Measurements from ENCODE around the gene TNFSF12.
A peak's percentile ranks its signal among the peaks of the same experiment; 100 is the strongest.
"Not testable (repeated sequence)": the region's sequence is repeated elsewhere in the genome, so short reads cannot be mapped to it uniquely, and the experiment has no call there.

Gene TNFSF12

DNA sequence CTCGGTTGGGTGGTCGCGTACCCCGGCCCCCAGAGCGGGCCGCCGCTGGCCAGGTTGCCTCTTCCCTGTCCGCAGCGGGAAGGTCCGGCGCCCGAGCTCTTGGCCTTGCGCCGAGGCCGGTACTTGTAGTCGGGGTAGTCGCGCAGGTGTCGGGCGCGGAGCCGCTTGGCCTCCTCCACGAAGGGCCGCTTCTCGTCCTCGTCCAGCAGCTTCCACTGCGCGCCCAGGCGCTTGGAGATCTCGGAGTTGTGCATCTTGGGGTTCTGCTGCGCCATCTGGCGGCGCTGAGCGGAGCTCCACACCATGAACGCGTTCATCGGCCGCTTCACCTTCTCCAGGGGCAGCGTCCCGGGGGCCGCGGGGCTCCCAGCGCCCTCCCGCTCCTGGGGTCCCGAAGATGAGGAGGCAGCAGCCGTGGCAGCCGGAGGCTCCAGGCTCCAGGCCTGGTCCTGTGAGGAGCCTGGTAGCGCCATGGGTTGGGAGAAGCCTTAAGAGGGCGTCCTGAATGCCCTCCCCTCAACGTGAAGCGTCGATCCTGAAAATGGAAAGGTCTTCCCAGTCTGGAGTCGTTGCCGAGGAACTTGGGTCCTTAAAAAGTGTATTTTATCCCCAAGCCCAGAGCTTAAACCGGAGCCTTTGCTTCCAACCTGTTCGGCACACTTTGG lies 40.5 kb downstream of the TNFSF12 start:
- DNase-seq = no peak

DNA sequence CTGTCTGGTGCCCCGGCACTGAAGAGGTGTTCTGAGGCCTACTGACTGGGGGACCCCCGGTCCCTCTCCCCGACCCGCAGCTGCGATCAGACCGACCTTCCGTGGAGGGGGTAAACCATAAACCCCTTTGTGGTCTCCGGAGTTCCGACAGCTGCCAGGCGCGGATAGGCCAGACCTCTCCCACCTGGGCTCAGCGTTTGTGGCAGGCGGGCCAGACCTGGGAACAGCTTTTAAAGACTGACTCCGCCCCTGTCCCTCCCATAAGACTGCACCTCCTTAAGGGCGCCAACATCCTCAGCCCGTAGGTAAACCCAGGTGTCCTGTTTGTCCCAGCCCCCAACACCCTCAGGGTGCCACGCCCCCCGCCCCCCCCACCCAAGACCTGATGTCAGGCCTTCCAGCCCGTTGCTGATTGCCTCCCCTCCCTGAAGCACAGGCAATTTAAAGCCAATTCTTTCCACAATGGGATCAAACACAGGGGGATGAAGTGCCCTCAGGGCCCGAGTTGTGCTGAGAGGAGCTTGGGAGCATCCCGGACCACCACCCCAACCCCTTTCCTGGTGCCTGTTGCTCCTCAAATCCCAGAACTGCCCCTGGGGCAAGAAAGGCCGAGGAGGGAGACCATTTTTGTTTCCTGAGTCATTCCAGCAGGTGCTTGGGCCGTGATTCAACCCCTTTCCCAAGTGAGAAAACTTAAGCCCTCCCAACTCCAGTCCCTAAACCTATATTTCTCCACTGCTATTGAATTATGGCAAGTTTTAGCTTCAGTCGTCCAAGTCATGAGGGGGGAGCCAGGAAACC lies 41.2 kb downstream of the TNFSF12 start, which contains the start of gene SOX15:
Gene SOX15, minus strand, starts transcription at position 204 of the 801 bp plus-strand sequence. CDS start 418 bp downstream, outside the sequence.
- peak in 1 of 2 experiments; percentile 30 for DNase-seq

DNA sequence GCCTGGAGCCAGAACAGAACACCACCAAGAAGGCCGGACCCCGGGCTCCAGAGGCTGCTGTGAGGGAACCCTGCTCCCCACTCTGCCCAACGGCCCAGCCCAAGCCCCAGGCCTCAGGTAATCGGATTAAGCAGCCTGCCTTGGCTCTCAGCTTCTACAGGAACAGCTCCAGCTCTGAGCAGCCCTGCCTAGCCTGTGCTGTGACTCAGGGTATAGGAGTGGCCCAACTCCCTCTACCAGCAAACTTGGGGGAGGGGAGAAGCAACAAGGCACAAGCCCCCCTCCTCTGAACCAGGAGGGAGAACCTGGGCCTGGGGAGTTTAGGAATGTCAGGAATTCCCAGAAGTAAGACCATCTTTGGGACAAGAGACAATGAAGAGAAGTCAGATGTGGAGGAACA lies 41.9 kb downstream of the TNFSF12 start:
- DNase-seq = no peak

DNA sequence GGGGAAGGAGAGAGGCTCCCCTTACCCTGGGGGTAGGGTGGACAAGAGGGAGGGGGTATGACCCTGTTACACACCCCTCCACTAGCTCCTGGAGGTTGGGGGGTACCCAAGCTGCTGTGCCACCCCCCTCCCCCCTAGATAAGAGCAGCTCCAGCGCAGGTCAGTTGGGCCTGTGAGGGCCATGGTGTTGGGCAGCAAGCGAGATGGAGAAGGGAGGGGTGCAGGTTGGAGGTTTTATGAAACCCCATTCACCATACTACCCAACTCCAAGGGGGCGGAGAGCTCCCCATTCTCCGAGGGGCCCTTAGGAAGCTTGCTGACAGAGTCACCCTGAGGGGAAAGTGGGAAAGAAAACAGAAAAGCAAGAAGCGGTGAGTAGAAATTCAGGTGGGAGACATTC lies 42.7 kb downstream of the TNFSF12 start:
- no peak for DNase-seq

DNA sequence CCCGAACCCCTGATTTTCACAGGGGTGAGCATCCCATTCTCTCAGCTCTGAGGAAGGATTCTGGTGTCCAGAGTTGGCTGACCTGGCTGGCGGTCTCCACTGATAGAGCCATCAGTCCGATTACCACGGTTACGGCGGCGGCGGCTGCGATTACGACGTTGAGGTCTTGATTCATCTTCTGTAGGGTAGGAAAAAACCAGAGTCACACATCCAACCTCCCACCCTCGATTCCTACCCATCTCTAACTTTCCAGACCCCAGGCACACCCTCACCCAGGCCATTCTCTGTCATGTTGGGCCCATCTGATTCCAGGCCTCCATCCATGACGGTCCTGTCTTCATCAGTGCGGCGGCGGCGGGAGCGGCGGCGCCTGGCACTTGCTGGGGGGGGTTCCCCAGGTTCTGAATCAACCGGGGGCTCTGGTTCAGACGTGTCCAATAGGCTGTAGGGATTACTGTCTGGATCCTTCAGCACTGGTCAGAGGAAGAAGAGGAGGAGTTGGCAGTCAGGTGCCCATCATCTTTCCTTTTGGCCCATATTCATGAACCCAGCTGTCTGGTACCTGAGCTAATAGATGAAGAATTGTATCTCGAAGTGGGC lies 43.7 kb downstream of the TNFSF12 start:
- no peak for DNase-seq

DNA sequence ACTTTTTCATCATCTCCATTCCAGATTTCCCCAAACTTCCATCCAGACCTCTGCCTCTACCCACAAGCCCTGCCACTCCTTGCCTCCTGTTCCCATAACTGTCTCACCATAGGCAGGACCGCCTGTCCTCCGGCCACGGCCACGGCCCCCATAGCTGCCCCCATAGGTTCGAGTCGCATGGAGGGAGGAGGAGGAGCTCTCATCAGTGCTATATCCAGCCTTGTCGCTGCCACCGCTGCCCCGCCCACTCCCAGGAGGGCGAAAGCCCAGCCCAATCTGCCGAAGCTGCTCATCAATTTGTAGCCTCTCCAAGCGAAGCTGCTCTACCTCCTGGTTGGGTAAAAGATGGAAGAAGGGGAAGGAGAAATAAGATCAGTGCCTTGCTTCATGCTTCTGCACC lies 44.4 kb downstream of the TNFSF12 start:
- DNase-seq = no peak

DNA sequence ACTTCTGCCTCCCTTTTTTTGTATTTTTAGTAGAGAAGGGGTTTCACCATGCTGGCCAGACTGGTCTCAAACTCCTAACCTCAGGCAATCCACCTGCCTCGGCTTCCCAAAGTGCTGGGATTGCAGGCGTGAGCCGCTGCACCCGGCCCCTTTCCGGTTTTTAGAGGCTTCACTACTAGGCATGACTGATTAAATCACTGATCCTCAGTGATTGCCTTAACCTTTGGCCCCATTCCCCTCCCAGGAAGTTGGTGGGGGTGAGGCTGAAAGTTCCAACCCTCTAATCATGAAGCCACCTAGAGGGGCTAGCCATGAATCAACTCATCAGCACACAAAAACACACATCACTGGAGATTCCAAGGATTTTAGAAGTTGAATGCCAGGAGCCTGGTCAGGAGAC lies 48.7 kb downstream of the TNFSF12 start:
- DNase-seq = not testable (repeated sequence)

DNA sequence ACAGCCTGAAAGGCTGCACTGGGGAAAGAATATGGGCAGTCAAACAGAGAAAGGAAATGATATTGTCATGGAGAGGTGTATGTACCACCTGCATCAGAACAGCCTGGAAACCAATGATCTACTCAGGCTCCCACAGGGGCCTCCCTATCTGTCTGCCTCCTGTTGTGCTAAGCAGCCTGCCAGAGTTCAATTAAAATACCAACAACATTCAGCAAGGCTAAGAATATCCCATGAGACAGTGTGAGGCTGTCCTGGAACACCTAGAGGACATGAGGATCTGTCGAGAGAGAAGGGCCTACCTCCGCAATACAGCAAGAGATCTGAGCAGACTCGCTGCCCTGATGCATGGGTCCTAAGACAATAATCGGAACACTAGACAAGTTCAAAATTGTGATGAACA lies 57.4 kb downstream of the TNFSF12 start:
- DNase-seq = no peak
